ENCODE results near the gene ACTR10. TPM values are rescaled to one million over a fixed set of nuclear protein-coding genes. Genes with fewer than 3 reads are reported as not detected.

Gene ACTR10
- total RNA-seq = 10 to 100 TPM; 31.2 to 32.3 TPM

- Mint-ChIP-seq H3K4me3 (peak within 1 kb of the TSS; percentile 97), H3K9me3 (ENCODE audit: low read depth) (no peaks in the 10 kb centered on the region), H3K4me1 (peaks cover 38% of the 10 kb centered on the region), H3K36me3 (ENCODE audit: low read depth) (peaks cover 5% of the 10 kb centered on the region), H3K27me3 (no peaks in the 10 kb centered on the region), H3K27ac (peak within 1 kb of the TSS; percentile 92)
- intact Hi-C loops (cut with DNase I, micrococcal nuclease) = loop anchor here (1.0 to 5.0 kb wide), 11 partner anchors 39 to 931 kb away; partner anchors contain the start of genes ARID4A (in 2 of the 2), KIAA0586 (in 2 of the 2), PSMA3 (in 2 of the 2) and TIMM9 (in 2 of the 2)
- ChIA-PET POLR2A (interaction anchor here (2.2 kb wide), 1 partner anchor 98 kb away, joined by 13 read pairs; the partner anchor contains the start of gene ARID4A), CTCF (interaction anchor here (1.2 kb wide), 3 partner anchors 89 to 98 kb away, joined by 4 read pairs; partner anchors contain the start of gene ARID4A)
- peak; percentile 93 for ATAC-seq
- peak; percentile 93 for DNase-seq
Observed at GRCh38 chr14:58199726-58200479, at the start of gene ACTR10. Gene ACTR10, plus strand, starts transcription at chr14:58200149. Its CDS starts 69 bp downstream, at chr14:58200218.

GRCh38 chr14:58150243-58150805, 49.6 kb upstream of the ACTR10 start:
- POLR2A ChIA-PET = interaction anchor here (0.6 kb wide), 1 partner anchor 85 kb away, joined by 3 read pairs; no protein-coding TSS in a partner anchor
- H3K9me3 Mint-ChIP-seq (ENCODE audit: low read depth) = no peaks in the 10 kb centered on the region
- H3K27ac Mint-ChIP-seq = no peak overlapping the region
- CTCF ChIA-PET = interaction anchor here (0.5 to 1.8 kb wide), 4 partner anchors 14 to 40 kb away, joined by 3 to 6 read pairs (median 3); no protein-coding TSS in a partner anchor
- ATAC-seq = no peak
- H3K36me3 Mint-ChIP-seq (ENCODE audit: low read depth) = no peaks in the 10 kb centered on the region
- intact Hi-C loops (cut with DNase I, micrococcal nuclease) = no loop called here
- no peak for DNase-seq
- peaks cover 16% of the 10 kb centered on the region for H3K4me1 Mint-ChIP-seq
- H3K27me3 Mint-ChIP-seq = peaks cover 56% of the 10 kb centered on the region
- no peak overlapping the region for H3K4me3 Mint-ChIP-seq

GRCh38 chr14:58151133-58152013, 48.6 kb upstream of the ACTR10 start:
- H3K4me1 Mint-ChIP-seq = peaks cover 16% of the 10 kb centered on the region
- H3K4me3 Mint-ChIP-seq = peak overlapping the region; percentile 65
- DNase-seq = peak; percentile 21
- H3K27me3 Mint-ChIP-seq = peaks cover 56% of the 10 kb centered on the region
- ChIA-PET POLR2A (no interaction called here), CTCF (interaction anchor here (0.5 to 1.2 kb wide), 3 partner anchors 9 to 44 kb away, joined by 3 read pairs; no protein-coding TSS in a partner anchor)
- no peak overlapping the region for H3K27ac Mint-ChIP-seq
- intact Hi-C loops (cut with DNase I, micrococcal nuclease) = loop anchor here in 1 of 2 experiments (1.0 kb wide), 1 partner anchor 49 kb away; the partner anchor contains the start of gene ACTR10
- no peaks in the 10 kb centered on the region for H3K36me3 Mint-ChIP-seq (ENCODE audit: low read depth)
- ATAC-seq = peak; percentile 50
- H3K9me3 Mint-ChIP-seq (ENCODE audit: low read depth) = no peaks in the 10 kb centered on the region

- DNase-seq (peak; percentile 80), ATAC-seq (peak; percentile 93)
- POLR2A ChIA-PET = no interaction called here
- Mint-ChIP-seq H3K4me3 (peak within 1 kb of the TSS; percentile 65), H3K9me3 (ENCODE audit: low read depth) (no peaks in the 10 kb centered on the region), H3K4me1 (peaks cover 16% of the 10 kb centered on the region), H3K36me3 (ENCODE audit: low read depth) (no peaks in the 10 kb centered on the region), H3K27ac (no peak within 1 kb of the TSS), H3K27me3 (peaks cover 53% of the 10 kb centered on the region)
- intact Hi-C loops (cut with DNase I, micrococcal nuclease) = loop anchor here in 1 of 2 experiments (1.0 kb wide), 1 partner anchor 48 kb away; the partner anchor contains the start of gene ACTR10
- CTCF ChIA-PET = interaction anchor here (0.8 to 1.2 kb wide), 3 partner anchors 13 to 45 kb away, joined by 3 read pairs; no protein-coding TSS in a partner anchor
Observed at GRCh38 chr14:58152014-58152857, 47.7 kb upstream of the ACTR10 start, which contains the start of gene ARMH4. Gene ARMH4, minus strand, starts transcription at chr14:58152213. Its CDS starts 12,855 bp downstream, at chr14:58139358.

GRCh38 chr14:58160561-58160960, 39.4 kb upstream of the ACTR10 start:
- DNase-seq = no peak
- POLR2A ChIA-PET = no interaction called here
- Mint-ChIP-seq H3K4me3 (no peak overlapping the region), H3K9me3 (ENCODE audit: low read depth) (no peaks in the 10 kb centered on the region), H3K27me3 (peaks cover 5% of the 10 kb centered on the region), H3K36me3 (ENCODE audit: low read depth) (no peaks in the 10 kb centered on the region), H3K27ac (no peak overlapping the region), H3K4me1 (no peaks in the 10 kb centered on the region)
- no peak for ATAC-seq
- intact Hi-C loops (cut with DNase I, micrococcal nuclease) = loop anchor here in 1 of 2 experiments (10.0 kb wide), 1 partner anchor 626 kb away; no protein-coding TSS in a partner anchor
- CTCF ChIA-PET = no interaction called here

- Mint-ChIP-seq H3K36me3 (ENCODE audit: low read depth) (no peaks in the 10 kb centered on the region), H3K27ac (no peak overlapping the region), H3K4me1 (peaks cover 9% of the 10 kb centered on the region), H3K27me3 (peaks cover 5% of the 10 kb centered on the region), H3K9me3 (ENCODE audit: low read depth) (no peaks in the 10 kb centered on the region), H3K4me3 (no peak overlapping the region)
- ChIA-PET CTCF (interaction anchor here (0.7 to 1.5 kb wide), 8 partner anchors 14 to 596 kb away, joined by 3 to 8 read pairs (median 3); no protein-coding TSS in a partner anchor), POLR2A (interaction anchor here (0.5 kb wide), 1 partner anchor 29 kb away, joined by 3 read pairs; no protein-coding TSS in a partner anchor)
- ATAC-seq = peak; percentile 73
- intact Hi-C loops (cut with DNase I, micrococcal nuclease) = loop anchor here (1.0 to 10.0 kb wide), 2 partner anchors 58 to 631 kb away; no protein-coding TSS in a partner anchor
- peak; percentile 89 for DNase-seq
Observed at GRCh38 chr14:58166005-58166983, 33.7 kb upstream of the ACTR10 start.

DNA sequence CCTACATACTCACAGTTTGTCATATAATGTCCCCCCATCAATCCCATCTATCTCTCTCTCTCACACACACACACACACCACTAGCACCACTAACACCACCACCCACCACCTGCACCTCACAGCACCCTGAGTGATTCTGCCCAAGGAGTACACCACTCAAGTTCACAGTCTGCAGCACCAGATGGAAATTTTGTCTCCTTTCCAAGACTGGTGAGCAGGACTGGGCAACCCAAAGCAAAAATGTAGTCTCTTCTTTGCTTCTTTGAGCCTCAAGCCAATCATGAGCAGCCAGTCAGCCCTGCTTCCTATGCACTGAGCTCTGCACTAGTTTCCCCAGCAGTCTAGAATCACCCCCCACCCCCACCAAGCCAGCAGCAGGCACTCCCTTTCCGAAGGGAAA, 32.9 kb upstream of the ACTR10 start:
- Mint-ChIP-seq H3K27ac (no peak overlapping the region), H3K4me3 (no peak overlapping the region), H3K27me3 (peaks cover 9% of the 10 kb centered on the region), H3K9me3 (ENCODE audit: low read depth) (peaks cover 2% of the 10 kb centered on the region), H3K36me3 (ENCODE audit: low read depth) (no peaks in the 10 kb centered on the region), H3K4me1 (peaks cover 9% of the 10 kb centered on the region)
- CTCF ChIA-PET = interaction anchor here (0.5 to 1.8 kb wide), 5 partner anchors 18 to 619 kb away, joined by 3 to 6 read pairs (median 4); no protein-coding TSS in a partner anchor
- POLR2A ChIA-PET = no interaction called here
- ATAC-seq (no peak), DNase-seq (no peak)
- intact Hi-C loops (cut with DNase I, micrococcal nuclease) = loop anchor here in 1 of 2 experiments (10.0 kb wide), 1 partner anchor 632 kb away; no protein-coding TSS in a partner anchor

GRCh38 chr14:58167891-58168290, 32.1 kb upstream of the ACTR10 start:
- Mint-ChIP-seq H3K9me3 (ENCODE audit: low read depth) (peaks cover 2% of the 10 kb centered on the region), H3K27me3 (peaks cover 9% of the 10 kb centered on the region), H3K4me3 (no peak overlapping the region), H3K27ac (no peak overlapping the region), H3K4me1 (peaks cover 9% of the 10 kb centered on the region), H3K36me3 (ENCODE audit: low read depth) (no peaks in the 10 kb centered on the region)
- ChIA-PET POLR2A (no interaction called here), CTCF (interaction anchor here (1.0 to 1.8 kb wide), 5 partner anchors 18 to 98 kb away, joined by 3 to 6 read pairs (median 4); no protein-coding TSS in a partner anchor)
- DNase-seq = no peak
- no peak for ATAC-seq
- intact Hi-C loops (cut with DNase I, micrococcal nuclease) = loop anchor here in 1 of 2 experiments (10.0 kb wide), 1 partner anchor 633 kb away; no protein-coding TSS in a partner anchor

GRCh38 chr14:58171090-58171489, 28.9 kb upstream of the ACTR10 start:
- peaks cover 2% of the 10 kb centered on the region for H3K9me3 Mint-ChIP-seq (ENCODE audit: low read depth)
- CTCF ChIA-PET = no interaction called here
- H3K27me3 Mint-ChIP-seq = peaks cover 20% of the 10 kb centered on the region
- no peaks in the 10 kb centered on the region for H3K36me3 Mint-ChIP-seq (ENCODE audit: low read depth)
- intact Hi-C loops (cut with DNase I, micrococcal nuclease) = no loop called here
- POLR2A ChIA-PET = no interaction called here
- peak; percentile 93 for ATAC-seq
- H3K4me1 Mint-ChIP-seq = peaks cover 7% of the 10 kb centered on the region
- DNase-seq = peak; percentile 72
- no peak overlapping the region for H3K4me3 Mint-ChIP-seq
- no peak overlapping the region for H3K27ac Mint-ChIP-seq
